Measurements from ENCODE around the gene FOXRED2.

DNA sequence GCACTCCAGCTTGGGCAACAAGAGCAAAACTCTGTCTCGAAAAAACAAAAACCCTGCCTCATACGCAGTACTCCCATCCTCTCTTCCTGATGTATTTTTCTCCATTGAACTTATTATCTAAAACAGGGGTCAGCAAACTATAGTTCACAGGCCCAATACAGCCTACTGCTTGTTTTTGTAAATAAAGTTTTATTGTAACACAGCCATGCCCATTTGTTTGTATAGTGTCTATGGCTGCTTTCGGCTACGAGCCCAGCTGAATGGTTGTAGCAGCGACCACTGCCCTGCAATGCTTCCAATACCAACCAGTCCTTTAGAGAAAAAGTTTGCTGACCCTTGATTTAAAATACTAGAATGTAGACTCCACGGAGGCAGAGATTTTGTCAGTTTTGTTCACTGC is 31.5 kb downstream of the FOXRED2 start:
- TF ChIP-seq, protein P1, sequence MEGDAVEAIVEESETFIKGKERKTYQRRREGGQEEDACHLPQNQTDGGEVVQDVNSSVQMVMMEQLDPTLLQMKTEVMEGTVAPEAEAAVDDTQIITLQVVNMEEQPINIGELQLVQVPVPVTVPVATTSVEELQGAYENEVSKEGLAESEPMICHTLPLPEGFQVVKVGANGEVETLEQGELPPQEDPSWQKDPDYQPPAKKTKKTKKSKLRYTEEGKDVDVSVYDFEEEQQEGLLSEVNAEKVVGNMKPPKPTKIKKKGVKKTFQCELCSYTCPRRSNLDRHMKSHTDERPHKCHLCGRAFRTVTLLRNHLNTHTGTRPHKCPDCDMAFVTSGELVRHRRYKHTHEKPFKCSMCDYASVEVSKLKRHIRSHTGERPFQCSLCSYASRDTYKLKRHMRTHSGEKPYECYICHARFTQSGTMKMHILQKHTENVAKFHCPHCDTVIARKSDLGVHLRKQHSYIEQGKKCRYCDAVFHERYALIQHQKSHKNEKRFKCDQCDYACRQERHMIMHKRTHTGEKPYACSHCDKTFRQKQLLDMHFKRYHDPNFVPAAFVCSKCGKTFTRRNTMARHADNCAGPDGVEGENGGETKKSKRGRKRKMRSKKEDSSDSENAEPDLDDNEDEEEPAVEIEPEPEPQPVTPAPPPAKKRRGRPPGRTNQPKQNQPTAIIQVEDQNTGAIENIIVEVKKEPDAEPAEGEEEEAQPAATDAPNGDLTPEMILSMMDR (IDR thresholded peaks at IDR 0.05), result no peak
- TF ChIP-seq ZFX (IDR thresholded peaks at IDR 0.05; ENCODE audit: borderline replicate concordance), result no peak

Measured in 22Rv1 (cell line).